Measurements from ENCODE around the gene GATA5.

Gene GATA5

GRCh38 chr20:62446888-62447869 lies 28.6 kb downstream of the GATA5 start:
- no peak overlapping the region for H3K4me3 ChIP-seq (ENCODE audit: insufficient read length, low read depth)
- peaks cover 3% of the 10 kb centered on the region for H3K27me3 ChIP-seq (ENCODE audit: insufficient read depth, insufficient read length)
- no peaks in the 10 kb centered on the region for H3K9me3 ChIP-seq (ENCODE audit: insufficient read depth, low read length)
- H3K9ac ChIP-seq (ENCODE audit: insufficient read length, low read depth), result no peak overlapping the region
- H3K36me3 ChIP-seq (ENCODE audit: insufficient read depth, insufficient read length, low read length), result no peaks in the 10 kb centered on the region
- no peak for DNase-seq (ENCODE audit: low read depth, low spot score)
- TF ChIP-seq ZNF274 (IDR thresholded peaks at IDR 0.05; ENCODE audit: low read depth, low read length) (no peak), YY1 (IDR thresholded peaks at IDR 0.05; ENCODE audit: insufficient read depth, insufficient read length) (no peak), SUZ12 (IDR thresholded peaks at IDR 0.05; ENCODE audit: extremely low read depth, insufficient read depth, insufficient read length) (no peak)
- peaks cover 20% of the 10 kb centered on the region for H3K4me1 ChIP-seq (ENCODE audit: insufficient read depth, insufficient read length)

- Histone ChIP-seq H3K36me3 (ENCODE audit: insufficient read depth, insufficient read length, low read length) (no peaks in the 10 kb centered on the region), H3K4me1 (ENCODE audit: insufficient read depth, insufficient read length) (peaks cover 21% of the 10 kb centered on the region), H3K9ac (ENCODE audit: insufficient read length, low read depth) (no peak overlapping the region), H3K9me3 (ENCODE audit: insufficient read depth, low read length) (no peaks in the 10 kb centered on the region), H3K4me3 (ENCODE audit: insufficient read length, low read depth) (no peak overlapping the region), H3K27me3 (ENCODE audit: insufficient read depth, insufficient read length) (no peaks in the 10 kb centered on the region)
- DNase-seq (ENCODE audit: low read depth, low spot score), result no peak
- no peak for TF ChIP-seq YY1 (IDR thresholded peaks at IDR 0.05; ENCODE audit: insufficient read depth, insufficient read length)
- no peak for TF ChIP-seq ZNF274 (IDR thresholded peaks at IDR 0.05; ENCODE audit: low read depth, low read length)
- no peak for TF ChIP-seq SUZ12 (IDR thresholded peaks at IDR 0.05; ENCODE audit: extremely low read depth, insufficient read depth, insufficient read length)
Observed at GRCh38 chr20:62446481-62446880, 29.3 kb downstream of the GATA5 start.

- H3K36me3 ChIP-seq (ENCODE audit: insufficient read depth, insufficient read length, low read length), result no peaks in the 10 kb centered on the region
- DNase-seq (ENCODE audit: low read depth, low spot score), result no peak
- no peaks in the 10 kb centered on the region for H3K9me3 ChIP-seq (ENCODE audit: insufficient read depth, low read length)
- peaks cover 17% of the 10 kb centered on the region for H3K4me1 ChIP-seq (ENCODE audit: insufficient read depth, insufficient read length)
- H3K9ac ChIP-seq (ENCODE audit: insufficient read length, low read depth), result no peak overlapping the region
- TF ChIP-seq ZNF274 (IDR thresholded peaks at IDR 0.05; ENCODE audit: low read depth, low read length) (no peak), YY1 (IDR thresholded peaks at IDR 0.05; ENCODE audit: insufficient read depth, insufficient read length) (no peak), SUZ12 (IDR thresholded peaks at IDR 0.05; ENCODE audit: extremely low read depth, insufficient read depth, insufficient read length) (no peak)
- H3K27me3 ChIP-seq (ENCODE audit: insufficient read depth, insufficient read length), result no peaks in the 10 kb centered on the region
- H3K4me3 ChIP-seq (ENCODE audit: insufficient read length, low read depth), result no peak overlapping the region
Observed at GRCh38 chr20:62445553-62446340, 30.0 kb downstream of the GATA5 start.

GRCh38 chr20:62444286-62444685 lies 31.5 kb downstream of the GATA5 start:
- no peak overlapping the region for H3K9ac ChIP-seq (ENCODE audit: insufficient read length, low read depth)
- peaks cover 13% of the 10 kb centered on the region for H3K4me1 ChIP-seq (ENCODE audit: insufficient read depth, insufficient read length)
- H3K27me3 ChIP-seq (ENCODE audit: insufficient read depth, insufficient read length), result no peaks in the 10 kb centered on the region
- no peaks in the 10 kb centered on the region for H3K9me3 ChIP-seq (ENCODE audit: insufficient read depth, low read length)
- H3K4me3 ChIP-seq (ENCODE audit: insufficient read length, low read depth), result no peak overlapping the region
- H3K36me3 ChIP-seq (ENCODE audit: insufficient read depth, insufficient read length, low read length), result no peaks in the 10 kb centered on the region
- TF ChIP-seq YY1 (IDR thresholded peaks at IDR 0.05; ENCODE audit: insufficient read depth, insufficient read length) (no peak), ZNF274 (IDR thresholded peaks at IDR 0.05; ENCODE audit: low read depth, low read length) (no peak), SUZ12 (IDR thresholded peaks at IDR 0.05; ENCODE audit: extremely low read depth, insufficient read depth, insufficient read length) (no peak)
- no peak for DNase-seq (ENCODE audit: low read depth, low spot score)

GRCh38 chr20:62441987-62442539 lies 33.7 kb downstream of the GATA5 start:
- Histone ChIP-seq H3K27me3 (ENCODE audit: insufficient read depth, insufficient read length) (no peaks in the 10 kb centered on the region), H3K9ac (ENCODE audit: insufficient read length, low read depth) (no peak overlapping the region), H3K36me3 (ENCODE audit: insufficient read depth, insufficient read length, low read length) (no peaks in the 10 kb centered on the region), H3K9me3 (ENCODE audit: insufficient read depth, low read length) (no peaks in the 10 kb centered on the region), H3K4me3 (ENCODE audit: insufficient read length, low read depth) (no peak overlapping the region), H3K4me1 (ENCODE audit: insufficient read depth, insufficient read length) (peaks cover 13% of the 10 kb centered on the region)
- DNase-seq (ENCODE audit: low read depth, low spot score), result no peak
- TF ChIP-seq ZNF274 (IDR thresholded peaks at IDR 0.05; ENCODE audit: low read depth, low read length) (no peak), YY1 (IDR thresholded peaks at IDR 0.05; ENCODE audit: insufficient read depth, insufficient read length) (no peak), SUZ12 (IDR thresholded peaks at IDR 0.05; ENCODE audit: extremely low read depth, insufficient read depth, insufficient read length) (no peak)

GRCh38 chr20:62439218-62439617 lies 36.6 kb downstream of the GATA5 start:
- H3K9ac ChIP-seq (ENCODE audit: insufficient read length, low read depth), result no peak overlapping the region
- H3K4me3 ChIP-seq (ENCODE audit: insufficient read length, low read depth), result no peak overlapping the region
- no peak for DNase-seq (ENCODE audit: low read depth, low spot score)
- H3K9me3 ChIP-seq (ENCODE audit: insufficient read depth, low read length), result no peaks in the 10 kb centered on the region
- H3K36me3 ChIP-seq (ENCODE audit: insufficient read depth, insufficient read length, low read length), result no peaks in the 10 kb centered on the region
- peaks cover 6% of the 10 kb centered on the region for H3K4me1 ChIP-seq (ENCODE audit: insufficient read depth, insufficient read length)
- TF ChIP-seq SUZ12 (IDR thresholded peaks at IDR 0.05; ENCODE audit: extremely low read depth, insufficient read depth, insufficient read length), result no peak
- TF ChIP-seq ZNF274 (IDR thresholded peaks at IDR 0.05; ENCODE audit: low read depth, low read length), result no peak
- TF ChIP-seq YY1 (IDR thresholded peaks at IDR 0.05; ENCODE audit: insufficient read depth, insufficient read length), result no peak
- H3K27me3 ChIP-seq (ENCODE audit: insufficient read depth, insufficient read length), result peaks cover 11% of the 10 kb centered on the region

Measured in NT2/D1 (cell line).